ENCODE results near the gene MC2R.

The MC2R gene

GRCh38 chr18:13912601-13913000, 2.7 kb downstream of the MC2R start:
- no peak for TF ChIP-seq CTCF (IDR thresholded peaks at IDR 0.05)

- TF ChIP-seq CTCF (IDR thresholded peaks at IDR 0.05), result no peak
Measured at GRCh38 chr18:13910986-13911385, 4.3 kb downstream of the MC2R start.

- no peak for TF ChIP-seq CTCF (IDR thresholded peaks at IDR 0.05)
Measured at GRCh38 chr18:13910501-13910900, 4.8 kb downstream of the MC2R start.

GRCh38 chr18:13909141-13909940, 6.0 kb downstream of the MC2R start:
- peak; percentile 59; the same call in 1 of the 2 replicates for TF ChIP-seq CTCF (IDR thresholded peaks at IDR 0.05)

- TF ChIP-seq CTCF (IDR thresholded peaks at IDR 0.05), result no peak
Measured at GRCh38 chr18:13900633-13901032, 14.7 kb downstream of the MC2R start.

- TF ChIP-seq CTCF (IDR thresholded peaks at IDR 0.05), result no peak
Measured at GRCh38 chr18:13895505-13896033, 19.8 kb downstream of the MC2R start.

- no peak for TF ChIP-seq CTCF (IDR thresholded peaks at IDR 0.05)
Measured at GRCh38 chr18:13894531-13894930, 20.8 kb downstream of the MC2R start.

All from LNCAP (cell line).